ENCODE results near the gene KCNJ3. TPM values are rescaled to one million over a fixed set of nuclear protein-coding genes. Genes with fewer than 3 reads are reported as not detected.

KCNJ3 gene
- total RNA-seq, 4 donors from 2014 or later, result not detected

- TF ChIP-seq, protein P1, sequence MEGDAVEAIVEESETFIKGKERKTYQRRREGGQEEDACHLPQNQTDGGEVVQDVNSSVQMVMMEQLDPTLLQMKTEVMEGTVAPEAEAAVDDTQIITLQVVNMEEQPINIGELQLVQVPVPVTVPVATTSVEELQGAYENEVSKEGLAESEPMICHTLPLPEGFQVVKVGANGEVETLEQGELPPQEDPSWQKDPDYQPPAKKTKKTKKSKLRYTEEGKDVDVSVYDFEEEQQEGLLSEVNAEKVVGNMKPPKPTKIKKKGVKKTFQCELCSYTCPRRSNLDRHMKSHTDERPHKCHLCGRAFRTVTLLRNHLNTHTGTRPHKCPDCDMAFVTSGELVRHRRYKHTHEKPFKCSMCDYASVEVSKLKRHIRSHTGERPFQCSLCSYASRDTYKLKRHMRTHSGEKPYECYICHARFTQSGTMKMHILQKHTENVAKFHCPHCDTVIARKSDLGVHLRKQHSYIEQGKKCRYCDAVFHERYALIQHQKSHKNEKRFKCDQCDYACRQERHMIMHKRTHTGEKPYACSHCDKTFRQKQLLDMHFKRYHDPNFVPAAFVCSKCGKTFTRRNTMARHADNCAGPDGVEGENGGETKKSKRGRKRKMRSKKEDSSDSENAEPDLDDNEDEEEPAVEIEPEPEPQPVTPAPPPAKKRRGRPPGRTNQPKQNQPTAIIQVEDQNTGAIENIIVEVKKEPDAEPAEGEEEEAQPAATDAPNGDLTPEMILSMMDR (IDR thresholded peaks at IDR 0.05; ENCODE audit: low read depth), result no peak
These were observed 8.2 kb downstream of the KCNJ3 start for GRCh38 chr2:154706660-154707059.

GRCh38 chr2:154707994-154708575 lies 9.6 kb downstream of the KCNJ3 start:
- TF ChIP-seq, protein P1 (IDR thresholded peaks at IDR 0.05; ENCODE audit: low read depth), result no peak

DNA sequence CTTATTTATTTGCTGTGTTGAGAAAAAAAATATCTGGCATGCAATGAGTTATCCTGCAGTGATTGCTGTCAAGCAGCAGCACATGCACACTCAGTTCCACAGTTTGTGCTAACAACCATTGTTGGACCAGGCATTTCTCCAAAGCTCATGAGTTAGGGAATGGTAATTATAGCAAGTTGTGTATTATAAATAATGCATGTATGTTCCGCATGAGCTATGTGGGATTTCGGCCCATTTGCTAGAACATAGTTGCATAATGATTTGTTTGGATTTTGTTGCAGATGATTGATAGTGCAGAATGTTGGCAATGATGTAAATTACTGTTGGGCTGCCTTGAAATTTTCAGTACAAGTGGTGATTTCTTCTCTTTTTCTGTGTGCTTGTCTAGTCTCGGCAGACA lies 10.7 kb downstream of the KCNJ3 start:
- TF ChIP-seq, protein P1 (IDR thresholded peaks at IDR 0.05; ENCODE audit: low read depth), result no peak

GRCh38 chr2:154710078-154710477 lies 11.6 kb downstream of the KCNJ3 start:
- TF ChIP-seq, protein P1 (IDR thresholded peaks at IDR 0.05; ENCODE audit: low read depth), result no peak

DNA sequence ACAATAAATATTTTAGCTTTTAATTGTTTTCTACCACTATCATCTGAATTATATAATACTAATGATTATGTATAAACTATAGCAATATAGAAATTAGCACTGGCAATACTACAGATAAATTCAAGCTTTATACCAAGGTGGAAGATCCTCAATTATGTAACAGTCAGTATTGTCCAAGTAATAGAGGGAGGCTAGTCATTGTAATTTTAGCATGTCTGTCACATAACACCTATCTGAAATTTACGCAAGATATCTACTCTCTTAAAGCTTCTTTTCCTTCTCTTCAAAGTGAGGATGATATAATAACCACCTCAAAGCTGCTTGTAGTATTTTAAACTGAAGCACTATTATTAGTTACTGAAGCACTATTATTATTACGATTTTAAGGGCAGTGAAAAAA lies 12.2 kb downstream of the KCNJ3 start:
- TF ChIP-seq, protein P1 (IDR thresholded peaks at IDR 0.05; ENCODE audit: low read depth), result no peak

GRCh38 chr2:154713675-154714074 lies 15.2 kb downstream of the KCNJ3 start:
- TF ChIP-seq, protein P1 (IDR thresholded peaks at IDR 0.05; ENCODE audit: low read depth), result no peak

- TF ChIP-seq, protein P1 (IDR thresholded peaks at IDR 0.05; ENCODE audit: low read depth), result no peak
These were observed 22.2 kb downstream of the KCNJ3 start for GRCh38 chr2:154720651-154721050.

Measured in subcutaneous adipose tissue (tissue), 4 donors.